ENCODE measurements around the gene MAP4K2.

Gene MAP4K2

GRCh38 chr11:64759722-64760719 is 43.0 kb downstream of the MAP4K2 start, which contains the start of gene PYGM:
PYGM (minus strand) TSS chr11:64759974; CDS start chr11:64759898, 76 bp downstream.
- H3K4me3 ChIP-seq (ENCODE audit: low read length): peak within 1 kb of the TSS; percentile 1
- H3K9ac ChIP-seq (ENCODE audit: low read length): no peak within 1 kb of the TSS
- H3K4me1 ChIP-seq (ENCODE audit: control insufficient read depth, low read depth, low read length): peaks cover 54% of the 10 kb centered on the region
- H3K9me3 ChIP-seq (ENCODE audit: control insufficient read depth, low read depth, low read length): no peaks in the 10 kb centered on the region
- peaks cover 13% of the 10 kb centered on the region for H3K36me3 ChIP-seq (ENCODE audit: control insufficient read depth, low read depth, low read length)
- no peaks in the 10 kb centered on the region for H3K27me3 ChIP-seq (ENCODE audit: control insufficient read depth, insufficient read depth, low read length)
- peak within 1 kb of the TSS; percentile 12 for H3K27ac ChIP-seq (ENCODE audit: low read length)

- peaks cover 46% of the 10 kb centered on the region for H3K4me1 ChIP-seq (ENCODE audit: control insufficient read depth, low read depth, low read length)
Observed at GRCh38 chr11:64759131-64759721, 43.8 kb downstream of the MAP4K2 start.

GRCh38 chr11:64758330-64759079 is 44.5 kb downstream of the MAP4K2 start:
- no peaks in the 10 kb centered on the region for H3K36me3 ChIP-seq (ENCODE audit: control insufficient read depth, low read depth, low read length)
- H3K9ac ChIP-seq (ENCODE audit: low read length): no peak overlapping the region
- H3K27ac ChIP-seq (ENCODE audit: low read length): no peak overlapping the region

More at GRCh38 chr11:64759131-64759721, 43.8 kb downstream of the MAP4K2 start:
- Histone ChIP-seq H3K9me3 (ENCODE audit: control insufficient read depth, low read depth, low read length) (no peaks in the 10 kb centered on the region), H3K27me3 (ENCODE audit: control insufficient read depth, insufficient read depth, low read length) (no peaks in the 10 kb centered on the region), H3K9ac (ENCODE audit: low read length) (no peak overlapping the region), H3K27ac (ENCODE audit: low read length) (no peak overlapping the region), H3K36me3 (ENCODE audit: control insufficient read depth, low read depth, low read length) (peaks cover 5% of the 10 kb centered on the region), H3K4me3 (ENCODE audit: low read length) (no peak overlapping the region)

GRCh38 chr11:64757549-64758329 is 45.3 kb downstream of the MAP4K2 start:
- no peaks in the 10 kb centered on the region for H3K27me3 ChIP-seq (ENCODE audit: control insufficient read depth, insufficient read depth, low read length)
- no peaks in the 10 kb centered on the region for H3K36me3 ChIP-seq (ENCODE audit: control insufficient read depth, low read depth, low read length)
- H3K9ac ChIP-seq (ENCODE audit: low read length): no peak overlapping the region
- H3K4me3 ChIP-seq (ENCODE audit: low read length): no peak overlapping the region
- H3K4me1 ChIP-seq (ENCODE audit: control insufficient read depth, low read depth, low read length): peaks cover 31% of the 10 kb centered on the region
- no peaks in the 10 kb centered on the region for H3K9me3 ChIP-seq (ENCODE audit: control insufficient read depth, low read depth, low read length)
- no peak overlapping the region for H3K27ac ChIP-seq (ENCODE audit: low read length)

More at GRCh38 chr11:64758330-64759079, 44.5 kb downstream of the MAP4K2 start:
- Histone ChIP-seq H3K9me3 (ENCODE audit: control insufficient read depth, low read depth, low read length) (no peaks in the 10 kb centered on the region), H3K4me1 (ENCODE audit: control insufficient read depth, low read depth, low read length) (peaks cover 39% of the 10 kb centered on the region), H3K27me3 (ENCODE audit: control insufficient read depth, insufficient read depth, low read length) (no peaks in the 10 kb centered on the region), H3K4me3 (ENCODE audit: low read length) (no peak overlapping the region)

GRCh38 chr11:64755681-64756361 is 47.2 kb downstream of the MAP4K2 start:
- Histone ChIP-seq H3K9ac (ENCODE audit: low read length) (no peak overlapping the region), H3K36me3 (ENCODE audit: control insufficient read depth, low read depth, low read length) (no peaks in the 10 kb centered on the region), H3K27me3 (ENCODE audit: control insufficient read depth, insufficient read depth, low read length) (no peaks in the 10 kb centered on the region), H3K4me1 (ENCODE audit: control insufficient read depth, low read depth, low read length) (peaks cover 17% of the 10 kb centered on the region), H3K9me3 (ENCODE audit: control insufficient read depth, low read depth, low read length) (no peaks in the 10 kb centered on the region), H3K27ac (ENCODE audit: low read length) (no peak overlapping the region), H3K4me3 (ENCODE audit: low read length) (no peak overlapping the region)

- H3K36me3 ChIP-seq (ENCODE audit: control insufficient read depth, low read depth, low read length): no peaks in the 10 kb centered on the region
- no peaks in the 10 kb centered on the region for H3K27me3 ChIP-seq (ENCODE audit: control insufficient read depth, insufficient read depth, low read length)
- H3K4me1 ChIP-seq (ENCODE audit: control insufficient read depth, low read depth, low read length): peaks cover 11% of the 10 kb centered on the region
- no peak overlapping the region for H3K4me3 ChIP-seq (ENCODE audit: low read length)
- no peak overlapping the region for H3K27ac ChIP-seq (ENCODE audit: low read length)
- H3K9me3 ChIP-seq (ENCODE audit: control insufficient read depth, low read depth, low read length): no peaks in the 10 kb centered on the region
- H3K9ac ChIP-seq (ENCODE audit: low read length): no peak overlapping the region
Observed at GRCh38 chr11:64754919-64755662, 47.9 kb downstream of the MAP4K2 start.

- H3K9ac ChIP-seq (ENCODE audit: low read length): no peak overlapping the region
- H3K36me3 ChIP-seq (ENCODE audit: control insufficient read depth, low read depth, low read length): no peaks in the 10 kb centered on the region
- no peak overlapping the region for H3K4me3 ChIP-seq (ENCODE audit: low read length)
- H3K9me3 ChIP-seq (ENCODE audit: control insufficient read depth, low read depth, low read length): no peaks in the 10 kb centered on the region
- peaks cover 5% of the 10 kb centered on the region for H3K4me1 ChIP-seq (ENCODE audit: control insufficient read depth, low read depth, low read length)
- H3K27ac ChIP-seq (ENCODE audit: low read length): no peak overlapping the region
- no peaks in the 10 kb centered on the region for H3K27me3 ChIP-seq (ENCODE audit: control insufficient read depth, insufficient read depth, low read length)
Observed at GRCh38 chr11:64754124-64754918, 48.7 kb downstream of the MAP4K2 start.

- no peaks in the 10 kb centered on the region for H3K36me3 ChIP-seq (ENCODE audit: control insufficient read depth, low read depth, low read length)
- no peak overlapping the region for H3K27ac ChIP-seq (ENCODE audit: low read length)
- H3K27me3 ChIP-seq (ENCODE audit: control insufficient read depth, insufficient read depth, low read length): no peaks in the 10 kb centered on the region
- H3K4me3 ChIP-seq (ENCODE audit: low read length): no peak overlapping the region
- no peaks in the 10 kb centered on the region for H3K9me3 ChIP-seq (ENCODE audit: control insufficient read depth, low read depth, low read length)
- H3K9ac ChIP-seq (ENCODE audit: low read length): no peak overlapping the region
- H3K4me1 ChIP-seq (ENCODE audit: control insufficient read depth, low read depth, low read length): no peaks in the 10 kb centered on the region
Observed at GRCh38 chr11:64753380-64754123, 49.5 kb downstream of the MAP4K2 start.

- Histone ChIP-seq H3K9ac (ENCODE audit: low read length) (no peak overlapping the region), H3K9me3 (ENCODE audit: control insufficient read depth, low read depth, low read length) (no peaks in the 10 kb centered on the region), H3K4me3 (ENCODE audit: low read length) (no peak overlapping the region), H3K36me3 (ENCODE audit: control insufficient read depth, low read depth, low read length) (no peaks in the 10 kb centered on the region), H3K4me1 (ENCODE audit: control insufficient read depth, low read depth, low read length) (no peaks in the 10 kb centered on the region), H3K27ac (ENCODE audit: low read length) (no peak overlapping the region), H3K27me3 (ENCODE audit: control insufficient read depth, insufficient read depth, low read length) (no peaks in the 10 kb centered on the region)
Observed at GRCh38 chr11:64753019-64753379, 50.0 kb downstream of the MAP4K2 start.

Data from iPS-18a (cell line).